Osteocyte (in vitro differentiated cells): ENCODE data around the gene OR52I1. TPM values are rescaled to one million over a fixed set of nuclear protein-coding genes. Genes with fewer than 3 reads are reported as not detected.

ENCODE experiments used
- DNase-seq: peaks from one replicate; pipeline ENCODE4 v3.0.0; 2021; ENCODE audit warnings: mixed read lengths; ENCODE audit not compliant: unreplicated experiment; ENCODE audit errors: extremely low spot score
- H3K27ac Mint-ChIP-seq: one replicate; pipeline ENCODE4 v1.8.0; 2021; ENCODE audit warnings: mild to moderate bottlenecking, mixed read lengths; ENCODE audit not compliant: unreplicated experiment
- H3K27me3 Mint-ChIP-seq: one replicate; pipeline ENCODE4 v1.8.0; 2021; ENCODE audit warnings: mixed read lengths; ENCODE audit not compliant: unreplicated experiment
- H3K36me3 Mint-ChIP-seq: one replicate; pipeline ENCODE4 v1.8.0; 2021; ENCODE audit warnings: mixed read lengths; ENCODE audit not compliant: unreplicated experiment
- H3K4me1 Mint-ChIP-seq: one replicate; pipeline ENCODE4 v1.8.0; 2021; ENCODE audit warnings: mixed read lengths; ENCODE audit not compliant: unreplicated experiment
- H3K4me3 Mint-ChIP-seq: one replicate; pipeline ENCODE4 v1.8.0; 2021; ENCODE audit warnings: mild to moderate bottlenecking, moderate library complexity, mixed read lengths; ENCODE audit not compliant: unreplicated experiment
- H3K9me3 Mint-ChIP-seq: one replicate; pipeline ENCODE4 v1.8.0; 2021; ENCODE audit warnings: mixed read lengths; ENCODE audit not compliant: unreplicated experiment
- total RNA-seq: library from RNA; stranded (reverse); gene quantifications from 2 replicates; pipeline ENCODE4 v1.2.1, GENCODE V29; 2021
- TF ChIP-seq, protein P1 (sequence below): fragments of 200-600 bp; sonication (generic); IDR thresholded peaks from 2 replicates; pipeline ENCODE4 v1.5.0; 2021; ENCODE audit warnings: antibody characterized with exemption, mild to moderate bottlenecking, moderate library complexity

OR52I1 gene
- total RNA-seq, 1 donor from 2014 or later = not detected

DNA sequence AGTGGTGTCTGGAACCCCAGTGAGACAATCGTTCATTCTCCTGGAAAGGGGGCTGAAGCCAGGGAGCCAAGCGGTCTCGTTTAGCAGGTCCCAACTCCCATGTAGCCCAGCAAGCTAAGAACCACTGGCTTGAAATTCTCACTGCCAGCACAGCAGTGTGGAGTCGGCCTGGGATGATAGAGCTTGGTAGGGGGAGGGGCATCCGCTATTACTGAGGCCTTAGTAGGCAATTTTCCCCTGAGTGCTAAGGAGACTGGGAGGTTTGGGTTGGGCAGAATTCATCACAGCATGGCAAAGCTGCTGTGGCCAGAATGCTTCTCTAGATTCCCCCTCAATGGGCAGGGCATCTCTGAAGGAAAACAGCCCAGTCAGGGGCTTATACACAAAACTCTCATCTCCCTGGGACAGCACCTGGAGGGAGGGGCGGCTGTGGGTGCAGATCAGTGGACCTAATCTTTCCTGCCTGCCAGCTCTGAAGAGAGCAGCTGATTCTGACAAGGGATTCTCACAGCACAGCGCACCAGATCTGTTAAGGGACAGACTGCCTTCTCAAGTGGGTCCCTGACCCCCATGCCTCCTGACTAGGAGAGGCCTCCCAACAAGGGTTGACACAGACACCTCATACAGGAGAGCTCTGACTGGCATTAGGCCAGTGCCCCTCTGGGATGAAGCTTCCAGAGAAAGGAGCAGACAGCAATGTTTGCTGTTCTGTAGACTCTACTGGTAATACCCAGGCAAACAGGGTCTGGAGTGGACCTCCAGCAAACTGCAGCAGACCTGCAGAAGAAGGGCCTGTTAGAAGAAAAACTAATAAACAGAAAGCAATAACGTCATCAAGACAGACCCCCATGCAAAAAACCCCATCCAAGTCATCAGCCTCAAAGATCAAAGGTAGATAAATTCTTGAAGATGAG, 34.1 kb upstream of the OR52I1 start:
- TF ChIP-seq, protein P1, sequence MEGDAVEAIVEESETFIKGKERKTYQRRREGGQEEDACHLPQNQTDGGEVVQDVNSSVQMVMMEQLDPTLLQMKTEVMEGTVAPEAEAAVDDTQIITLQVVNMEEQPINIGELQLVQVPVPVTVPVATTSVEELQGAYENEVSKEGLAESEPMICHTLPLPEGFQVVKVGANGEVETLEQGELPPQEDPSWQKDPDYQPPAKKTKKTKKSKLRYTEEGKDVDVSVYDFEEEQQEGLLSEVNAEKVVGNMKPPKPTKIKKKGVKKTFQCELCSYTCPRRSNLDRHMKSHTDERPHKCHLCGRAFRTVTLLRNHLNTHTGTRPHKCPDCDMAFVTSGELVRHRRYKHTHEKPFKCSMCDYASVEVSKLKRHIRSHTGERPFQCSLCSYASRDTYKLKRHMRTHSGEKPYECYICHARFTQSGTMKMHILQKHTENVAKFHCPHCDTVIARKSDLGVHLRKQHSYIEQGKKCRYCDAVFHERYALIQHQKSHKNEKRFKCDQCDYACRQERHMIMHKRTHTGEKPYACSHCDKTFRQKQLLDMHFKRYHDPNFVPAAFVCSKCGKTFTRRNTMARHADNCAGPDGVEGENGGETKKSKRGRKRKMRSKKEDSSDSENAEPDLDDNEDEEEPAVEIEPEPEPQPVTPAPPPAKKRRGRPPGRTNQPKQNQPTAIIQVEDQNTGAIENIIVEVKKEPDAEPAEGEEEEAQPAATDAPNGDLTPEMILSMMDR = no peak
- Mint-ChIP-seq H3K36me3 (no peaks in the 10 kb centered on the region), H3K27ac (no peak overlapping the region), H3K4me3 (no peak overlapping the region), H3K9me3 (peaks cover 6% of the 10 kb centered on the region), H3K27me3 (no peaks in the 10 kb centered on the region), H3K4me1 (no peaks in the 10 kb centered on the region)
- DNase-seq = no peak

DNA sequence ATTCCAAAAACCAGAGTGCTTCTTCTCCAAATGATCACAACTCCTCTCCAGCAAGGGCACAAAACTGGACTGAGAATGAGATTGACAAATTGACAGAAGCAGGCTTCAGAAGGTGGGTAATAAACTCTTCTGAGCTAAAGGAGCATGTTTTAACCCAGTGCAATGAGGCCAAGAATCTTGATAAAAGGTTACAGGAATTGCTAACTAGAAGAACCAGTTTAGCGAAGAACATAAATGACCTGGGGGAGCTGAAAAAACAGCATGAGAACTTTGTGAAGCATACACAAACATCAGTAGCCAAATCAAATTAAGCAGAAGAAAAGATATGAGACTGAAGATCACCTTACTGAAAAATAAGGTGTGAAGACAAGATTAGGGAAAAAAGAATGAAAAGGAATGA, 33.4 kb upstream of the OR52I1 start:
- no peak for DNase-seq
- Mint-ChIP-seq H3K36me3 (no peaks in the 10 kb centered on the region), H3K4me1 (no peaks in the 10 kb centered on the region), H3K27me3 (no peaks in the 10 kb centered on the region), H3K27ac (no peak overlapping the region), H3K4me3 (no peak overlapping the region), H3K9me3 (peaks cover 6% of the 10 kb centered on the region)
- TF ChIP-seq, protein P1 = no peak

DNA sequence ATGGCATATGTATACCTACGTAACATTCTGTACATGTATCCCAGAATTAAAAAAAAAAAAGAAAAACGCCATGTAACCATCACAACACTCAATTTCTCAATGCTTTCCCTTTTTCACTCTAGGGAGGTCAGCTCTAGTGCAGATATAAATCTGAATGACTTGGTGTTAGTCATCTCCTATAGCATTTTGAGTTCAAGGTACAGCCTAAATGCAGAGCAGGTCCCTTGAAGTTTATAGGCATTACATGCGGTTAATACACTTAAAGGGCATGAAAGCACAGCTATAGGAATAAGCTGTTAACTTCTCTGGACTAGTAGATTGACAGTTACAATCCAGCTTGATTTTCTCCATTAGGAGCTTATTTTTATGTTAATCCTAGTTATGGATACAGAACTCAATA, 28.5 kb upstream of the OR52I1 start:
- no peak for DNase-seq
- Mint-ChIP-seq H3K36me3 (no peaks in the 10 kb centered on the region), H3K27ac (no peak overlapping the region), H3K9me3 (peaks cover 6% of the 10 kb centered on the region), H3K4me1 (no peaks in the 10 kb centered on the region), H3K27me3 (no peaks in the 10 kb centered on the region), H3K4me3 (no peak overlapping the region)
- TF ChIP-seq, protein P1 = no peak

DNA sequence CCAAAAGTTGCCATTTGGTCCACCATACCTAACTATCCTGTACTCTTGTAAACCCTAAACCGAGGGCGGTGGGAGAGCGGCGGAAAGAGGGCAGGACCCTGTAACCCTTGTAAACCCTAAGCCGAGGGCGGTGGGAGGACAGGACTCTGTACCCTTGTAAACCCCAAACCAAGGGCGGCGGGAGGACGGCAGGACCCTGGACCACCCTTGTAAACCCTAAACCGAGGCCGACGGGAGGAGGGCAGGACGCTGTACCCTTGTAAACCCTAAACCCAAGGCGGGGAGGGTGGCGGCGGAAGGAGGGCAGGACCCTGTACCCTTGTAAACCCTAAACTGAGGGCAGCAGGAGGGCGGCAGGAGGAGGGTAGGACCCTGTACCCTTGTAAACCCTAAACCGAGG, 24.8 kb upstream of the OR52I1 start:
- Mint-ChIP-seq H3K27ac (no peak overlapping the region), H3K36me3 (no peaks in the 10 kb centered on the region), H3K27me3 (no peaks in the 10 kb centered on the region), H3K4me1 (no peaks in the 10 kb centered on the region), H3K4me3 (no peak overlapping the region), H3K9me3 (peaks cover 2% of the 10 kb centered on the region)
- no peak for DNase-seq
- TF ChIP-seq, protein P1 = no peak

DNA sequence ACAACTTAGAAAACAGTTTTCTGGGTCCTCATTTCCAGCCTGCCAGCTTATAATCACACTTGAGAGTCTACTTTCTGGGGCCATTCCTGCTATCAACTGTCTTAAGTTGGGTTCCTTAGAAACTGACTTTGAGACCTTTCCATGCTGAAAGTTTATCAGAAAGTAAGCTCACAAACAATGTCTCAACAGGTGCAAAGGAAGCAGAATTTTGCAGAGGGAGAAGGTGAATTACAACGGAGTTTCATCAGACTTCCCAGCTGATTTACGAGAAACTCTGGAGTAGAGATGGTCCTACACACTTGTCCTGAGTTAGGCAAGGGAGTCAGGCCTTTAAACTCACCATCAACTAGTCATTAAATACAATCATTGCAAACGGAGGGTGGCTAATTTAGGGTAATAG, 17.0 kb upstream of the OR52I1 start:
- Mint-ChIP-seq H3K36me3 (no peaks in the 10 kb centered on the region), H3K27me3 (peaks cover 18% of the 10 kb centered on the region), H3K27ac (no peak overlapping the region), H3K4me3 (no peak overlapping the region), H3K9me3 (no peaks in the 10 kb centered on the region), H3K4me1 (no peaks in the 10 kb centered on the region)
- TF ChIP-seq, protein P1 = no peak
- no peak for DNase-seq
